Renal cortical epithelial cell (primary cell): ENCODE data around the gene CFAP77. TPM values are rescaled to one million over a fixed set of nuclear protein-coding genes. Genes with fewer than 3 reads are reported as not detected.

ENCODE experiments used
- DNase-seq: peaks from one replicate; pipeline ENCODE4 v3.0.0-alpha.2; 2011; ENCODE audit warnings: low read depth
- total RNA-seq: library from RNA; depleted of rRNA; stranded (reverse); fragments of >200 nt; gene quantifications from 2 replicates; pipeline ENCODE4 v1.2.3, GENCODE V29; 2014

The CFAP77 gene
- total RNA-seq, 1 donor from 2014 or later, result 0.10 TPM

- DNase-seq, result no peak
Measured at GRCh38 chr9:132596200-132596599, 186.2 kb downstream of the CFAP77 start.

GRCh38 chr9:132597073-132597775 lies 187.2 kb downstream of the CFAP77 start:
- no peak for DNase-seq

GRCh38 chr9:132600326-132600984 lies 190.4 kb downstream of the CFAP77 start:
- DNase-seq, result no peak

GRCh38 chr9:132602207-132602606 lies 192.2 kb downstream of the CFAP77 start:
- no peak for DNase-seq

- DNase-seq, result no peak
Measured at GRCh38 chr9:132605387-132605786, 195.4 kb downstream of the CFAP77 start.

GRCh38 chr9:132606066-132606465 lies 196.1 kb downstream of the CFAP77 start:
- DNase-seq, result no peak

- DNase-seq, result no peak
Measured at GRCh38 chr9:132609184-132609583, 199.2 kb downstream of the CFAP77 start.

GRCh38 chr9:132609829-132610228 lies 199.8 kb downstream of the CFAP77 start:
- DNase-seq, result no peak

GRCh38 chr9:132610661-132611060 lies 200.7 kb downstream of the CFAP77 start:
- DNase-seq, result no peak

GRCh38 chr9:132614324-132614723 lies 204.3 kb downstream of the CFAP77 start:
- DNase-seq, result no peak

- no peak for DNase-seq
Measured at GRCh38 chr9:132615774-132616173, 205.8 kb downstream of the CFAP77 start.

- no peak for DNase-seq
Measured at GRCh38 chr9:132616725-132617124, 206.7 kb downstream of the CFAP77 start.

- no peak for DNase-seq
Measured at GRCh38 chr9:132622159-132622558, 212.1 kb downstream of the CFAP77 start.

Other genes with a start within 250 kb of the CFAP77 start
- 0.15 and 0.17 TPM in 2 replicates for gene NTNG2, start 248.2 kb upstream of the CFAP77 start, total RNA-seq
- 73.5 and 87.4 TPM in 2 replicates for gene SETX, start 55.2 kb upstream of the CFAP77 start, total RNA-seq
- 13.5 and 18.4 TPM in 2 replicates for gene TTF1, start 3.4 kb upstream of the CFAP77 start, total RNA-seq
- not detected in 2 replicates for gene BARHL1, start 172.4 kb downstream of the CFAP77 start, total RNA-seq